Endodermal cell (in vitro differentiated cells): ENCODE results near the gene RAB3C. TPM values are rescaled to one million over a fixed set of nuclear protein-coding genes. Genes with fewer than 3 reads are reported as not detected.

Source experiments
- DNase-seq: peaks from one replicate; pipeline ENCODE4 v3.0.0-alpha.2; 2017
- H3K27ac ChIP-seq: 2 replicates; pipeline ENCODE4 v1.5.1; 2013; ENCODE audit warnings: mild to moderate bottlenecking, low read depth, low read length, moderate library complexity
- H3K27me3 ChIP-seq: 2 replicates; pipeline ENCODE4 v1.6.1; 2013; ENCODE audit warnings: mild to moderate bottlenecking, low read length, moderate library complexity; ENCODE audit not compliant: insufficient read depth, control insufficient read depth, poor library complexity, severe bottlenecking
- H3K36me3 ChIP-seq: 2 replicates; pipeline ENCODE4 v1.7.0; 2013; ENCODE audit warnings: mild to moderate bottlenecking, low read length, moderate library complexity; ENCODE audit not compliant: control insufficient read depth, insufficient read depth
- H3K4me1 ChIP-seq: one replicate; pipeline ENCODE4 v1.7.0; 2013; ENCODE audit warnings: low read length; ENCODE audit not compliant: control insufficient read depth, insufficient read depth
- H3K4me3 ChIP-seq: 2 replicates; pipeline ENCODE4 v1.5.1; 2013; ENCODE audit warnings: mild to moderate bottlenecking, low read length, moderate library complexity
- H3K9ac ChIP-seq: 2 replicates; pipeline ENCODE4 v1.6.1; 2013; ENCODE audit warnings: mild to moderate bottlenecking, low read length, moderate library complexity; ENCODE audit not compliant: poor library complexity, severe bottlenecking; ENCODE audit errors: extremely low read depth
- H3K9me3 ChIP-seq: 2 replicates; pipeline ENCODE4 v1.6.1; 2013; ENCODE audit warnings: mild to moderate bottlenecking, low read length, moderate library complexity; ENCODE audit not compliant: control insufficient read depth
- H3K27ac Mint-ChIP-seq: 2 replicates; pipeline ENCODE4 v1.8.0; 2020; ENCODE audit warnings: mixed read lengths
- H3K27me3 Mint-ChIP-seq: 2 replicates; pipeline ENCODE4 v1.8.0; 2021; ENCODE audit warnings: mild to moderate bottlenecking, mixed read lengths; ENCODE audit not compliant: insufficient read depth
- H3K36me3 Mint-ChIP-seq: 2 replicates; pipeline ENCODE4 v1.8.0; 2020; ENCODE audit warnings: low read depth, mixed read lengths
- H3K4me1 Mint-ChIP-seq: 2 replicates; pipeline ENCODE4 v1.8.0; 2020; ENCODE audit warnings: mixed read lengths
- H3K4me3 Mint-ChIP-seq: 2 replicates; pipeline ENCODE4 v1.8.0; 2020; ENCODE audit warnings: mild to moderate bottlenecking, moderate library complexity, mixed read lengths
- H3K9me3 Mint-ChIP-seq: 2 replicates; pipeline ENCODE4 v1.8.0; 2020; ENCODE audit warnings: mild to moderate bottlenecking, mixed read lengths
- CTCF ChIP-seq: fragments of 200-600 bp; sonication (generic); conservative IDR thresholded peaks from 2 replicates; pipeline ENCODE4 v1.5.0; 2021; ENCODE audit warnings: antibody characterized with exemption, mild to moderate bottlenecking
- WGBS, 2 experiments: methylation state at CpG; one replicate each; pipeline versions ENCODE4 v1.1.5 to v1.1.7; 2013; ENCODE audit warnings: missing lambda C conversion rate in 2 of 2, mixed read lengths in 1 of 2; ENCODE audit not compliant: insufficient coverage in 1 of 2, insufficient read length in 1 of 2; 5-methylcytosine and 5-hydroxymethylcytosine counted together
- total RNA-seq, 2 donors: library from RNA; stranded (reverse); fragmentation: NEBNext Ultra II Directional in 1 of 2; extraction: Animal tissue kit (Norgen Biotek cat#: 25700) in 1 of 2; gene quantifications; 2 replicates in 1 of 2; 3 replicates in 1 of 2; pipeline ENCODE4 v1.2.1, GENCODE V29; 2021

RAB3C gene
- total RNA-seq, 2 donors from 2014 or later = 5.8 to 15.1 TPM

- Histone ChIP-seq H3K36me3 (no peaks in the 10 kb centered on the region), H3K4me3 (no peak overlapping the region), H3K27ac (no peak overlapping the region), H3K9ac (no peak overlapping the region), H3K9me3 (peaks cover 29% of the 10 kb centered on the region), H3K27me3 (no peaks in the 10 kb centered on the region), H3K4me1 (no peaks in the 10 kb centered on the region)
- Mint-ChIP-seq H3K36me3 (peaks cover 10% of the 10 kb centered on the region), H3K27ac (no peak overlapping the region), H3K27me3 (no peaks in the 10 kb centered on the region), H3K9me3 (peaks cover 18% of the 10 kb centered on the region), H3K4me1 (peaks cover 14% of the 10 kb centered on the region), H3K4me3 (no peak overlapping the region)
- no peak for TF ChIP-seq CTCF
- 90 to 95% methylated on average over 4 of the region's 4 CpGs for WGBS, 2 experiments
- no peak for DNase-seq
Observed at GRCh38 chr5:58904737-58905136, 321.9 kb downstream of the RAB3C start.

GRCh38 chr5:58905944-58906343, 323.1 kb downstream of the RAB3C start:
- Histone ChIP-seq H3K9me3 (peaks cover 36% of the 10 kb centered on the region), H3K4me1 (no peaks in the 10 kb centered on the region), H3K9ac (no peak overlapping the region), H3K36me3 (no peaks in the 10 kb centered on the region), H3K4me3 (peak overlapping the region; percentile 54), H3K27me3 (no peaks in the 10 kb centered on the region), H3K27ac (no peak overlapping the region)
- no peaks in the 10 kb centered on the region for H3K27me3 Mint-ChIP-seq
- H3K27ac Mint-ChIP-seq = no peak overlapping the region
- H3K4me3 Mint-ChIP-seq = no peak overlapping the region
- H3K9me3 Mint-ChIP-seq = peaks cover 28% of the 10 kb centered on the region
- H3K4me1 Mint-ChIP-seq = peaks cover 14% of the 10 kb centered on the region
- DNase-seq = no peak
- TF ChIP-seq CTCF = no peak
- peaks cover 16% of the 10 kb centered on the region for H3K36me3 Mint-ChIP-seq

Other genes starting within 250 kb of the RAB3C start
- 10 to 100 TPM in 1 of 2 donors, 1 to 10 TPM in 1; 9.7 to 16.4 TPM for gene PLK2, start 123.0 kb upstream of the RAB3C start, total RNA-seq
- gene GAPT, start 91.6 kb upstream of the RAB3C start, total RNA-seq = 1 to 10 TPM in 1 of 2 donors, under 1 TPM in 1; 0.13 to 1.9 TPM